Measurements from ENCODE around the gene ASXL1.
"Not testable (repeated sequence)": the region's sequence is repeated elsewhere in the genome, so short reads cannot be mapped to it uniquely, and the experiment has no call there.

The ASXL1 gene

DNA sequence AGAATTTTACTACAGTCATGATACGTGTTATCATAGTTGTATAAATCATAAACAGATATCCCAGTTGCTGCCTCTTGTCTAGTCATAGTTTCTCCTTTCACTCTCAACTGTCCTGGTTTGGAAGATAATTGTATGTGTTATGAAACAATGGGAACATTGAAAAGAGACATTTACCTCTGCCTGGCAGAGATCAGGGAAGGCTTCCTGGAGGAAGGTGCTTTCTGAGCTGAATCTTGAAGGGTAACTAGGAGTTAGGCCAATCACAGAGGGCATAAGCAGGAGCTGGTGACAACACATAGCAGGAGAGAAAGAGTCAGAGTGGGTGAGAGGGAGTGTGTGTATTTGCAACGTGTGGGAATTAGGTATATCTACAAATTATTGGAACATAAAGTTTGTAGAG, 5.4 kb downstream of the ASXL1 start:
- DNase-seq = no peak

DNA sequence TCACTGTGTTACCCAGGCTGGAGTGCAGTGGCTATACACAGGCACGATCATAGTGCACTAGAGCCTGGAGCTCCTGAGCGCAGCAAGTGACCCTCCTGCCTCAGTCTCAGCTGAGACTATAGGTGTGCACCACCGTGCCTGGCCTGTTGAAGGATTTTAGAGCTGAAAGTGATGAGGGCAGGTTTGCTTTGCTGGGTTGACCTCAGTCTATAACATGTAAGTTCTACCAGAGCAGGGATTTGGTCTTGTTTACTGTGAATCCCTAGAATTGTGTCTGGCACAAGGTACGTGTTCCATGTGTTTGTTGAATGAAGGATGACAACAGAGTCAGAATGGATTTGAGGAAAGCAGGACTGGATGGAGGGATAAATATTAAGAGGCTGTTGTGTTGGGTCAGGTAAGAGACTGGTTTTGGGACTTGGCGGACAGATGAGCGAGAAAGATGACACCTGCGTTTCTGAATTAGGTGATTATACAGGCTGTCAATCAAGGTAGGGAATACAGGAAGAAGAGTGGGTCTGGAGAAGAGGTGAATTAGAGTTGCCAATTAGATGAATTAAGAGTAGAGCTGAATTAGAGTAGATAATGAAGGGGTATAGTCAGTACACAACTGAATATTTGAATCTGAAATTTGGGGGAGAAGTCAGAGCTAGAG, 6.5 kb downstream of the ASXL1 start:
- no peak for DNase-seq

DNA sequence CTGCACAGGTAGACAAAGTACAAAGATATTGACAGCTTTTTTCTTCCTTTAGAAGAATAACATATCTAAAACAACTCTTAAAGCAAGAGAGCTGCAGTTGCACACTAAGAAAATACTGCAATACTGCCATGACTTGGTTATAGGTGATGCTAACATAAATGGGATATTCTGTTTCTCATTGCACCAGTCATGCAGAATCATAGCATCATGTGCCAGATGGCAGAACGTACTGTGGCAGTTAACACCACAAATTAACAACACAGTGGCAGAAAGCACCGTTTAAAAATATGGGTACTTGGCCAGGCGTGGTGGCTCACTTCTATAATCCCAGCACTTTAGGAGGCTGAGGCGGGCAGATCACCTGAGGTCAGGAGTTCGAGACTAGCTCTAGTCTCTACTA, 7.4 kb downstream of the ASXL1 start:
- DNase-seq = no peak

DNA sequence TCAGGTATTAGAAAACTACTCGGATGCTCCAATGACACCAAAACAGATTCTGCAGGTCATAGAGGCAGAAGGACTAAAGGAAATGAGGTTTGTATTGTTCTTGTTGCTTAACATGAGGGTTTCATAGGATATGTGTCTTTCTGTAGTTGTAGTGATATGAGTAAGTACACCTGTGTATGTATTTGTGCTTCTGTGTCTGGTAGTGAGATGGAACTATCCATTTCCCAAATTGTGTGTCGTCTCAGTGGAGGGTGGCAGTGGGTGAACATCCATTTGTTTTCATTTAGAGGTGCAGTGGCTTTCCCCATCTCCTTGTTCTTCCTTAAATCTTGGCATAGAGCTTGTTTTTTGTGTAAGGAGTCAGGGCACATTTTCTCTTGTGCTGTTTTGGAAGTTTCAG, 8.2 kb downstream of the ASXL1 start:
- no peak for DNase-seq

DNA sequence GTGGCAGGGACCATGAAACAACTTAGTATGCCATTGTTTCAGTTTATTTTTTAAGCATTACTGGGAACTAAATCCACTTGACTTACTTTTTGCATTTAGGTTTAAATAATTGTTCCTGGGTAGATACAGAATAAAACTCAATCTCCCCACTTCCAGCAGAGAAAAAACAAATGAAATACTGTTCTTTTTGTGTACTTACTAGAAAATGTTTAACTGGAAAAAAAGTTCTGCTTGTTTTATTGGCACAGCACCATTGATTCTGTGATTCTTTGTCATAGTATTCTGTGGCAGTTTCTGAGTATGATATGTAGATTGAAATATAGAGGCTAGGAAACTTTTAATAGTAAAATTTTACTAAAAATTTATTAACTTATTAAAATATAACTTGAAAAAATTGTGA, 10.2 kb downstream of the ASXL1 start:
- DNase-seq = no peak

DNA sequence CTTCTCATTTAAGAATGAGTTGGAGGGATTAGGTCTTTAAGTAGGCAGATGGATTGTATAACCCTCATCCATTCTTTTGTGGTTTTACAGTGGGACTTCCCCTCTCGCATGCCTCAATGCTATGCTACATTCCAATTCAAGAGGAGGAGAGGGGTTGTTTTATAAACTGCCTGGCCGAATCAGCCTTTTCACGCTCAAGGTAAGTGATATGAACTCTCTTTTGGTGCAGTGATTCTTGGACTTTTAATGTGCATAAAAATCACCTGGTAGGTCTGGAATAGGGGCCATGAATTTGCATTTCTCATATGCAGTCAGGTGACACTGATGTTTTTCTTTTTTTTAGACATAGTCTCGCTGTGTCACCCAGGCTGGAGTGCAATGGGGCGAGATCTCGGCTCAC, 10.8 kb downstream of the ASXL1 start:
- DNase-seq = peak; percentile 17

DNA sequence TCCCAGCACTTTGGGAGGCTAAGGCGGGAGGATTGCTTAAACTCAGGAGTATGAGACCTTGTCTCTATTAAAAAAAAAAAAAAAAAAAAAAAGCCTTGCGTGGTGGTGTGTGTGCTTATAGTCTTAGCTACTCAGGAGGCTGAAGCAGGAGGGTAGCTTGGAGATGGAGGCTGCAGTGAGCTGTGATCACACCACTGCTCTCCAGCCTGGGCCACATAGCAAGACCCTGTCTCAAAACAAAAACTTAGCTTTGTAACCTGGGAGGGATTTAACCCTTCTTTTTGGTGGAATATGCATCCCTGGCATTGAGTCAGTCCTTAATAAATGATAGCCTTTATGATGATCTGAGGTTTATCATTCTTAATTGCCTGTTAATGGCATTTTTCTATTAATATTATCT, 12.8 kb downstream of the ASXL1 start:
- DNase-seq = no peak

DNA sequence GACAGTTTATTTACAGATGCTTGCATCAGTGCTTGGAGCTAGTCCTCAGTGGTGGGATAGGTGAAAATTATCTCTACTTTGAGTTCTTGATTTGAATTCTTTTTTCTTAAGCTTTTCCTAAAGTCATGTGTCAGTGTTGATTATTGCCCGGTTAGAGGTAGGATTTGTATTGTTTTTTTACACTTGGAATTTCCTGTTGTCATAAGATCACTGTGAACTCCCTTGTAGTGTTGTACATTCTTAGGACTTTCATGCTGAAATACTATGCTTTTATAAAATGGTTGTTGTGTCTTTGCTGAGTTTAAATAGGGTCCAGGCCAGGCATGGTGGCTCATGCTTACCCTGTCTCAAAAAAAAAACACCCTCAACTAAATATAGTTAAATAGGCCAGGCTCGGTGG, 20.3 kb downstream of the ASXL1 start:
- DNase-seq = no peak

DNA sequence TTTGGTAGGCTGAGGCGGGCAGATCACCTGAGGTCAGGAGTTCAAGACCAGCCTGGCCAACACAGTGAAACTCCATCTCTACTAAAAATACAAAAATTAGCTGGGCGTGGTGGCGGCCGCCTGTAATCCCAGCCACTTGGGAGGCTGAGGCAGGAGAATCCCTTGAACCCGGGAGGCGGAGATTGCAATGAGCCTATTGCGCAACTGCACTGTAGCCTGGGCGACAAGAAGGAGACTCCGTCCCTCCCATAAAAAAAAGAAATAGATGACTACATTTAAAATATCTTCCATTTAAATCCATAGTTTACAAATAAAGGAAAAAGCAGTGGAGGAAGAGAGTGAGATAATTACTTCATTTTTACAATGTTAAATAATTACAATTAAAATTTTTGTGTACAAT, 21.9 kb downstream of the ASXL1 start:
- not testable (repeated sequence) for DNase-seq

DNA sequence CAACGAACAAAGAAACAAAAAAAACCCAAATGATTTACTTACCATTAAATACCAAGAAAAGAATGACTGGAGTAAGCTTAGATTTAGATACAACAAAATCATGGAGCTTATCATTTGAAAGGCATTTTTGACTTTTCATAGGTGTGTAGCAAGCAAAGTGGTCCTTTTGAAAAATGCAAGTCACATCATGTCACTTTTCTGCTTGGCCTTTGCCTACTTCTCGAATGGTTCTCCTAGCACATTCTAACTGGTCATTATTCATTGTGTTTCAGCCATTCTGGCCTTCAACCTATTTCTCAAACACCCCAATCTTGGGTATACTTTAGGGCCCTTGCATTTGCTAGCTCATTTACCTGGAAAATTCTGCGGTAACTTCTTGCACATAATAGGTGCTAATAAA, 22.6 kb downstream of the ASXL1 start:
- no peak for DNase-seq

DNA sequence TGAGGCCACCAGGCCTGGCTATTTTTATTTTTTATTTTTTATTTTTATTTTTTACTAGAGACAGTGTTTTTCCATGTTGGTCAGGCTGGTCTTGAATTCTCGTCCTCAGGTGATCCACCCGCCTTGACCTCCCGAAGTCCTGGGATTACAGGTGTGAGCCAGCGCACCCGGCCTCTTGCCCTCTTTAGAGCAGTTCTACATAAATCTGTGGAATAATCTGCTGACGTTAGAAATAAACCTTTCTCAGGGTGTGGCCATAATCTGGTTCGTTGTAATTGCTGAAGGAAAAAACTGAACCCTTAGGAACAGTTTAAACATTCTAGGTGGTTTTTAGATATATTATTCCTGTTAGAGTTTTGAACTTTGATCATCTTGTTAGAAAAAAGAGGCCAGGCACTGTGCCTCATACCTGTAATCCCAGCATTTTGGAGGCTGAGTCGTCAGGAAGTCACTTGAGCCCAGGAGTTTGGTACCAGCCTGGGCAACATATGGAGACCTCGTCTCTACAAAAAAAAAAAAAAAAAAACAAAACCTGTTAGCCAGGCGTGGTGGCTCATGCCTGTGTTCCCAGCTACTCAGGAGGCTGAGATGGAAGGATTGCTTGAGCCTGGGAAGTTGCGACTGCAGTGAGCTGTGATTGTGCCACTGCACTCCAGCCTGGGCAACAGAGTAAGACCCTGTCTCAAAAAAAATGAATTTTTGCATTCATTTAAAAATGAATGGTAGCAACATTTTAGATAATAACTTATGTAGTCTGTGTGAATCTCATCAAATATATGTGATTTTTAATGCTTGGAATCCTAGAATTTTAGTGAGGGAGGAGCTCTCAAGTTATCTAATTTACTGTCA, 24.2 kb downstream of the ASXL1 start:
- no peak for DNase-seq

DNA sequence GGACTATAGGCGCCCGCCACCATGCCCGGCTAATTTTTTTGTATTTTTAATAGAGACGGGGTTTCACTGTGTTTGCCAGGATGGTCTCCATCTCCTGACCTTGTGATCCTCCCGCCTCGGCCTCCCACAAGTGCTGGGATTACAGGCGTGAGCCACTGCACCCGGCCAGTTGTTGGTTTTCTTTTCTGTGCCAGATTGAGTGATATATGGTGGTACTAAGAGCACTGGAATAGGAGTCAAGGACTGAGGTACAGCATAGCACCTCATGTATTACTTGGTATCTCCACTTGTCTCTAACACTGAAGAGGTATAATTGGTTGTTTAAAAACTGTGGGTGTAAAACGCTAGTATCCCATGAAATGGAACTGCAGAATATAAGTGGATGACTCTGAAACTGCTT, 25.3 kb downstream of the ASXL1 start:
- not testable (repeated sequence) for DNase-seq

DNA sequence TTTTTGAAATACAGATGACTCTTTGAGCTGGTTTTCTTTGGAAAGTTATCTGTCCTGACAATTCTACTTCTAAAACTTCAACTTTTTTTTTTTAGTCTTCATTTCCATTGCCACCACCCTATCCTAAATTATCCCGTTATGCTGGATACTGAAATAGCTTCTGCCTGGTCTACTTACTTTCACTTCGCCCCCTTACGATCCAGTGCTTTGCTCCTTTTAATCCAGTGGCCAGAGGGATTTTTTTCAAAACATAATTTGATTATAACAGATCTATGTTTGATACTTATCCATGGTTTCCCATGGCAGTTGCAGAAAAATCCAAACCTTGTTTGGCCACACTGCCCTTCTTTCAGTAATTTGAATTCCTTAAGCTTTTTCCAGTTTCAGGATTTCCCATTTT, 27.4 kb downstream of the ASXL1 start:
- no peak for DNase-seq

DNA sequence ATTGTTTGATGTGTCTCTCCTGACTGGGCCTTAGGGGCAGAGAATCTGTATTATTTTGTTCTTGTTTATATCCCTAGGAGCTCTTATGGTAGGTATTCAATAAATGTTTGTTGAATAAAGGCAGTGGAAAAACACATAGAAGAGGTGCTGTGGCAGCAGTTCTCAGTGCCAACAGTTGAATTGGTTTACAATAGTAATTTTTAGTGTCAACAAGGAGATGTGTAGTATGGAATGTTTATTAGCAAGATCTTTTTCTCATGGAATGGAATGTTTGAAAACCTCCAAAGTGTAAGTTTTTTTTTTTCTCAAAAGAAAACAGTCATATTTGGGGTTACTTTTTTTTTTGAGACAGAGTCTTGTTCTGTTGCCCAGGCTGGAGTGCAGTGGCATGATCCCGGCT, 28.0 kb downstream of the ASXL1 start:
- DNase-seq = no peak

DNA sequence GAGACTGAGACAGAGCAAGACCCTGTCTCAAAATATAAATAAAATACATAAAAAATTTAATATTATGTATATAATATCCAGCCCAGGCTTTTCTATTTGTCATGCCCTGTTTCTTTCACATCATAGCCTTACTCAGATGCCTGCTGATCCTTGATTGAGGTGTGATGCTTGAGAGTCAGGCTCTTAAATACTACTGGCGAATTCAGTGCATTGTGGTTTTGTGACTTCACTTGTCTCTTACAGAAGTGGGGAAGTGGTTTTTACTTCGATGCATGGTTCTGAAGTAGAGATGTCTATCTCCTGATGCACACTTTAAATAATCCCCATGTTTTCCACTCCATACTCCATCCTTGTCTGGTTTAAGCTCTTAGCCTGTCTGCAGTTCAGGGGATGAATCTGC, 29.1 kb downstream of the ASXL1 start:
- DNase-seq = peak; percentile 37

DNA sequence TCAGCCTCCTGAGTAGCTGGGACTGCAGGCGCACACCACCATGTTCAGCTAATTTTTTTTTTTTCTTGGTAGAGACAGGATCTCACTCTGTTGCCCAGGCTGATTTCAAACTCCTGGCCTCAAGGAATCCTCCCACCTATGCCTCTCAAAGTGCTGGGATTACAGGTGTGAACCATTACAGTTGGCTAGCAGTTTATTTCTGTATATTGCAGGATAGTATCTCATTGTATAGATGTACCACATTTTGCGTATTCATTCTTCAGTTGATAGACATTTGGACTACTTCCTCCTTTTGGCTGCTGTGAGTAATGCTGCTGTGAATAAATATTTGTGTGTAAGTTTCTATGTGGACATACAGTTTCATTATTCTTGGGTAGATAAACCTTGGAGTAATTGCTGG, 32.9 kb downstream of the ASXL1 start:
- DNase-seq = no peak

DNA sequence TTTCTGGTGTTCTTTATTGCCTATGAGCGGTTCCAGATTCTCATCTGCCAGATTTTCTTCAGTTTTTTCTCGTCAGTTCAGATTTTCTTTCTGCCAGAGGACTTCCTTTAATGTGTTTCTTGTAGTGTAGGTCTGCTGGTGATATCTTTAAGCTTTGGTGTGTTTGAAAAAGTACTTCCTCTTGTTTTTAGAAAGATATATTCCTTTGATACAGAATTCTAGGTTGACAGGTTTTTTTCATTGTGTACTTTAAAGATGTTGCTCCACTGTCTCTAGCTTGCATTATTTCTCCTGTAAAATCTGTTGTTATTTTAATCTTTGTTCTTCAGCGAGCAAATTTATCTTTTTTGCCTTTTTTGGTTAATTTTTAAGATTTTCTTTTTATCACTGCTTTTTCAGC, 36.9 kb downstream of the ASXL1 start:
- no peak for DNase-seq

DNA sequence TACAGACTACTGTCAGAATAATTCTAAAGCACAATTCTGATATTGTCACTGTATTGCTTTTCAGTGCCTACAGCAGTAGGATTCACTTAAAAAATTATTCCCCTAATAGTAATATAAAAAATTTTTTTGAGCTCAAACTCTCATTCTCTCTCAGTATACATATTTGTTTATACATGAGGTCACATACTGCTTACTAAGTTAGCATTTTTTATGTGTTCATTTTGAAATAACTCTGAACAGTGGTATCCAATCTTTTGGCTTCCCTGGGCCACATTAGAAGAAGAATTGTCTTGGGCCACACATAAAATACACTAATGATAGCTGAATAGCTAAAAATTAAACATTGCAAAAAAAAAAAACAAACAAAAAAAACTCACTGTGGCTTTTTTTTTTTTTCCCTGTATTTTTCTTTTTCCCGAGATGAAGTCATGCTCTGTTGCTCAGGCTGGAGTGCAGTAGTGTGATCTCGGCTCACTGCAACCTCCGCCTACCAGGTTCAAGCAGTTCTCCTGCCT, 38.6 kb downstream of the ASXL1 start:
- DNase-seq = no peak

DNA sequence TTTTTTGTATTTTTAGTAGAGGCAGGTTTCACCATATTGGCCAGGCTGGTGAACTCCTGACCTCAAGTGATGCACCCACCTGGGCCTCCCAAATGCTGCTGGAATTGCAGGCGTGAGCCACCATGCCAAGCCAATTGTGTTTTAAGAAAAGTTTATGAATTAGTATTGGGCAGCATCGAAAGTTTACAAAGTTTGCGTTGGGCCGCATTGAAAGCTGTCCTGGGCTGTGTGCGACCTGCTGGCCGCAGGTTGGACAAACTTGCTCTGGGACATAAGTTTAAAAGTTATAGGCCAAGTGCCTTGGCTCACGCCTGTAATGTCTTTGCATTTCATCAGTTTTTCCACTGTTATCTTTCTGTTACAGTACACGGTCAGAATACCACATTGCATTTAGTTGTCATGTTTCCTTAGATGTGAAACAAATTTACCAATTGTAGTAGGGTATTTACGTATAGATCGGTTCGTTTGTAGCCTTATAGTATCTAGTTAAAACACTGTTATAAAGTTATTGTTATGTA, 39.5 kb downstream of the ASXL1 start:
- DNase-seq = no peak

DNA sequence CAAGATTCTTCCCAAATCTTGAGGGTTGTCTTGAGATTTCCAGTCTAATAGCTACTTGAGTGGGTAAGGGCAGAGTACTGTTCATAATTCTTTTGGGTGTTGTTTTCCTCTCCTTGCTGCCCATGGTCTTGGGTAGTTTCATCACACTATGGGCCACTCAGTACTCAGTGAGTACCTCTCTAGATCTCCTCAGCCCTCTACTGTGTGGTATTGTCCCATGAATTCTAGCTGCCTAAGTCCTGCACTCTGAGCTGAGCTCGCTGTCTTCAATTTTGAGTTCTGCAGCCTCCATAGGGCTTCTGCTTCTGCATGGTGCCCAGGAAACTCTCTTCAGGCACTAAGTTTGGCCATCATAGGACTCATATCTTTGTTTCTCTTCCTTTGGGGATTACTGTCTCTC, 42.3 kb downstream of the ASXL1 start:
- no peak for DNase-seq

DNA sequence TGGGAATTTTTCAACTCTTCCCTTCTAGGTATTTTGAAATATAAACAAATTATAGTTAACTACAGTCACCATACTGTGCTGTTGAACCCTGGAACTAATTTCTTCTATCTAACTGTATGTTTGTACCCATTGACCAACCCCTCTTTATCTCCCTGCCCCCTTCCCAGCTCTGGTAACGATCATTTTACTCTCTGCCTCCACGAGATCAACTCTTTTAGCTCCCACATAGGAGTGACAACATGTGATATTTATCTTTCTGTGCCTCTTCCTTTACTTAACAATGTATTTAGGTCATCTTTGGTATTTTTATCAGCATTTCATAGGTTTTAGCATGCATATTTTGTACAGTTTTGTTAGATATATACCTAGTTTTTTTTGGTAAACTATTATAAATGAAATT, 45.9 kb downstream of the ASXL1 start:
- no peak for DNase-seq

DNA sequence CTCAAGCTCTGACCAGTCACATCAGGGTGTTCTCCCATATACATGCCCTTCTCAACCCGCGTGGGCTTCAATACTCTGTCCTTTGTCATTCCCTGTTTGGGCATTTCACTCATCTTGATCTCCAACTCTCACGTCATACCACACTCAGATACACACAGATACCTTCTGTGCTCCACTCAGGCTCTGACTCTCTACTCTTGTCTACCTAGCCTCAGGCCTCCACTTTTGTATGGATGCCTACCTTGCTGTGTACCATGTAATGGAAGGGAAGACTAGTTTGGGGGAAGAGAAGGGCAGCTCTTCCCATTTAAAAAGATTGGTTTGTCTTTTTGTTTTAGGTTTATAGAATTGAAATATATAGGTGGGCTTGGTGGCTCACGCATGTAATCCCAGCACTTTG, 48.6 kb downstream of the ASXL1 start:
- no peak for DNase-seq

DNA sequence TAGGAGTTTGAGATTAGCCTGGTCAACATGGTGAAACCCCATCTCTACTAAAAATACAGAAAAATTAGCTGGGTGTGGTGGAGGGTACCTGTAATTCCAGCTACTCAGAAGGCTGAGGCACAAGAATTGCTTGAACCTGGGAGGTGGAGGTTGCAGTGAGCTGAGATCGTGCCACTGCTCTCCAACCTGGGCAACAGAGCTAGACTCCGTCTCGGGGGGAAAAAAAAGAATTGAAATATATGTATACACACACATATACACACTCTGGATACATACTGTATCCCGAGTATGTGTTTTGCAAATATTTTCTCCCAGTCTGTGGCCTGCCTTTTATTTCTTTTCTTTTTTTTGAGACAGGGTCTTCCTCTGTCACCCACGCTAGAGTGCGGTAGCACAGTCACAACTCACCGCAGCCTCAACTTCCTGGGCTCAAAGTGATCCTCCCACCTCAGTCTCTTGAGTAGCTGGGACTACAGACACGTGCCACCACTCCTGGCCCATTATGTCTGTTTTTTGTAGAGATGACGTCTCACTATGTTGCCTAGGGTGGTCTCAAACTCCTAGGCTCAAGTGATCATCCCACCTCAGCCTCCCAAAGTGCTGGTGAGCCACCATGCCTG, 49.1 kb downstream of the ASXL1 start:
- not testable (repeated sequence) for DNase-seq

All from DMS79 treated with DMSO at 0.1 percent for 48 hours (cell line).